Iris pigment epithelial cell (primary cell): ENCODE data around the gene SNIP1.
A peak's percentile ranks its signal among the peaks of the same experiment; 100 is the strongest.
"Not testable (repeated sequence)": the region's sequence is repeated elsewhere in the genome, so short reads cannot be mapped to it uniquely, and the experiment has no call there.

Source experiments
- DNase-seq: peaks from one replicate; pipeline ENCODE4 v3.0.0-alpha.2; 2011; ENCODE audit warnings: low read depth

The SNIP1 gene, protein sequence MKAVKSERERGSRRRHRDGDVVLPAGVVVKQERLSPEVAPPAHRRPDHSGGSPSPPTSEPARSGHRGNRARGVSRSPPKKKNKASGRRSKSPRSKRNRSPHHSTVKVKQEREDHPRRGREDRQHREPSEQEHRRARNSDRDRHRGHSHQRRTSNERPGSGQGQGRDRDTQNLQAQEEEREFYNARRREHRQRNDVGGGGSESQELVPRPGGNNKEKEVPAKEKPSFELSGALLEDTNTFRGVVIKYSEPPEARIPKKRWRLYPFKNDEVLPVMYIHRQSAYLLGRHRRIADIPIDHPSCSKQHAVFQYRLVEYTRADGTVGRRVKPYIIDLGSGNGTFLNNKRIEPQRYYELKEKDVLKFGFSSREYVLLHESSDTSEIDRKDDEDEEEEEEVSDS

DNA sequence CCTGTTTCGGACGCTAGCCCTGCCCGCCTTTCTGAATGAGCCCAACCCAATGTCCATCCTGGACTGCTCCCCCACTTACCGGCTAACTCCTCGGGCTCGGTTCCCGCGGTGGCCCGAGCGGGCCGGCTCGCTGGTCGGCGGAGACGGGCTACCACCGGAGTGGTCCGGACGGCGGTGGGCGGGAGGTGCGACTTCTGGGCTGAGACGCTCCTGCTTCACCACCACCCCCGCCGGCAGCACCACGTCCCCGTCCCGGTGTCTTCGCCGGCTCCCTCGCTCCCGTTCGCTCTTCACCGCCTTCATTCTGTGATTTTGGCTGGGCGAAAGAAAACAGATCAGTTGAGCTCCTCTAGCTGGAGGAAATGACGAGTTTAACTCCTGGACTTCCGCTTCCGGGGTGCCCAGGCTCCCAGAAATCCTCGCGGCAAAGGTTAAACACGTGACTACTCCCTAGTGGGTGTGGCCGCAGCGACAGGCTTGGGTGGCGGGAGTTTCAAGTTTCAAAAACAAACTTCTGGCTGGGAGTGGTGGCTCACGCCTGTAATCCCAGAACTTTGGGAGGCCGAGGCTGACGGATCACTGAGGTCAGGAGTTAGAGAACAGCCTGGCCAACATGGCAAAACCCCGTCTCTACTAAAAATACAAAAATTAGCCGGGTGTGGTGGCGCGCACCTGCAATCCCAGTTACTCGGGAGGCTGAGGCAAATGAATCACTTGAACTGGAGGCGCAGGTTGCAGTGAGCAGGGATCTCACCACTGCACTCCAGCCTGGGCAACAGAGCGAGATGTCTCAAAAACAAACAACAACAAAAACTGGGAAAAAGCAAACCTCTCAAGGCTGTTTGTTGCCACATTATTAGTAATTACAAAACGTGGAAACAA is at the start of gene SNIP1:
SNIP1 (minus strand) TSS at position 367 of the 882 bp plus-strand sequence; CDS start at position 303, 64 bp downstream.
- peak; percentile 94 for DNase-seq

DNA sequence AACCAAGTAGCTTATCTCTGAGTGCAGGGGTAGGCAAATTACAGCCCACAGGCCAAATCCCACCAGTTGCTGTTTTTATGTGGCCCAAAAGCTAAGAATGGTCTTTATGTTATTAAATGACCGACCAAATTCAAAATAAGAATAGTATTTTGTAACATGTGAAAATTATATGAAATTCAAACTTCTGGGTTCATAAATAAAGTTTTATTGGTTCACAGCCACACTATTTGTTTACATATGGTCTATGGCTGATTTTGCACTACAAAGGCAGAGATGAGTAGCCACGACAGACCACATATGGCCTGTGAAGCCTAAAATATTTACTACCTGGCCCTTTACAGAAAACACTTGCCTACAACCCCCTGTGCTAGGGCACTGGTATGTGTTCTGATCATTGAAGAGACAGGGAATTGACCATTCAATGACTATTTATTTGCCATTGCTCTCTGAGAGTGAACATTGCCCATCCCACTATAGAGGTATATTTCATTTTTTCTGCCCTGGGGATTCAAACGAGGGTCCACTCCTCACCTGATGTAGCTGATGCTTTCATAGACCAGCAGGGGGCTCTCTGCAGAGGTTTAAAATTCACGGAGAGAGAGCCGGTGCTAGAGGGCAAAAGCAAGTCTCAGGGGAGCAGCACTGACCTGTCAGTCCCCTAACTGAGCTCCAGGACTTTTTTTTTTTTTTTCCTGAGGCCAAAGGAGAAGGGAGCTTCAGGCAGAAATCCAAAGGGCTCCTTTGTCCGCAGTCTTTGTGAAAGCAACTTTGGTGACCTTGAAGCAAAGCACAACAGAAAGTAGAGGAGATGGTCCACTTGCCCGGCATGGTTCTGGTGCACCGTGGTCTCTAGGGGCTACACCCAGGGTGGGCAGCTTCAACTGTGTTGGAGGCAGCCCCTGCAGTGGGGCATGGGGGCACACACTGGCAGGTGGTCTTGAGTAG is 48.9 kb upstream of the SNIP1 start:
- DNase-seq: peak; percentile 29

DNA sequence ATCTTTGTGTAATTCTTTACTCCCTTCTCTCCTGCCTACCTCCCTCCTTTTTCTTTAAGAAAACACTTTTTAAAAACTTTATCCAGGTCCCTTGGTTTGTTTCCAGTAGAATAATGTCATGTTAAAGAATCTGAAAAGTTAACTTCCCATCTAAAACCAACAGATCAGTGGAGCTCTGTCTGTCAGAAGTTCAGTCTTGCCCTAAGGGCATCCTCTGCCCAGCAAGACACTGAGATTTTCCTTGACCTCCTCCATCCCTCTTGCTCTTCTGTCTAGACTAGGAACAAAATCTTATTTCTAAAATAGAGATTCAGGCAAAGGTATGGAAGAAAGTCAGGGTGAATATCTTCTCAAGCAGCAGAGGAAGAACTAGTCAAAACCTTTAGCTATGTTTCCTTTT is 47.3 kb upstream of the SNIP1 start:
- no peak for DNase-seq

DNA sequence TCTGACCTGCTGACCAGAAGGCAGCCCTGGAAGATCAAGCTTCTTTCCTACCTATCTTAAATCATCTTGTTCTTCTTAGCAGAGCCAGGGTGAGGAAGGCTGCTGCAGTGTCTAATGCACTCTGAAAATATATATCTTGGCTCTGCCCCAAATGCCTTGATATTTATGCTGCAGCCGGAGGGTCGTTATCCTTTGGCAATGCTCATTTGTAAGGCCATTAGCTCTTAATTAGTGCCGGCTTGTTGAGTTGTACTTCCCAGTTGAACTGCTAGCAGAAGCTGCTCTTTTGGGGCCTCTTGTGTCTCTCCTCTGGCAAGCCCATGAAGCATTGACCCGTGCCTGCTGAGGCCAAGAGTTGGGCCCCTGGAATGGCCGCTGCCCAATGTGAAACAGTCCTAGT is 45.8 kb upstream of the SNIP1 start:
- no peak for DNase-seq

DNA sequence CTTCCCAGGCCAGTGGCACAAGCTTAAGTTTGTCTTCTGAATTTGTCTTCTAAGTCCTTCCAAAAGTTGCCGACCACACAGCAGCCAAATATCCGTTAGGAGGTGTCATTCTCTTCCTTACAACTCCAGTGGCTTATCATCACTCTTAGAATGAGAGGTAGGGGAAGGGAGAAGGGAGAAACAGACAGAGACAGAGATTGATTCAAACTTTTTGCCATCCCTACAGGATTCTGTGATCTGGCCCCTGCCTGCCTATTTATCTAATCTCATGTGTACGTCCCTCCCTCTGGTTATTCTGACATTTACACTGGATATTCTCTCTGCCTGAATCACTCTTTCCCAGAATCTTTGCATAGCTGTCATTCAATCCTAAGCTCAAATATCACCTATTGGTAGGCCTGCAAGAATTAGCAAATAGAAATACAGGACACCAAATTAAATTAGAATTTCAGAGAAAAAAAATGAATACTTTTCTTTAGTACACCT is 42.1 kb upstream of the SNIP1 start:
- DNase-seq: no peak

DNA sequence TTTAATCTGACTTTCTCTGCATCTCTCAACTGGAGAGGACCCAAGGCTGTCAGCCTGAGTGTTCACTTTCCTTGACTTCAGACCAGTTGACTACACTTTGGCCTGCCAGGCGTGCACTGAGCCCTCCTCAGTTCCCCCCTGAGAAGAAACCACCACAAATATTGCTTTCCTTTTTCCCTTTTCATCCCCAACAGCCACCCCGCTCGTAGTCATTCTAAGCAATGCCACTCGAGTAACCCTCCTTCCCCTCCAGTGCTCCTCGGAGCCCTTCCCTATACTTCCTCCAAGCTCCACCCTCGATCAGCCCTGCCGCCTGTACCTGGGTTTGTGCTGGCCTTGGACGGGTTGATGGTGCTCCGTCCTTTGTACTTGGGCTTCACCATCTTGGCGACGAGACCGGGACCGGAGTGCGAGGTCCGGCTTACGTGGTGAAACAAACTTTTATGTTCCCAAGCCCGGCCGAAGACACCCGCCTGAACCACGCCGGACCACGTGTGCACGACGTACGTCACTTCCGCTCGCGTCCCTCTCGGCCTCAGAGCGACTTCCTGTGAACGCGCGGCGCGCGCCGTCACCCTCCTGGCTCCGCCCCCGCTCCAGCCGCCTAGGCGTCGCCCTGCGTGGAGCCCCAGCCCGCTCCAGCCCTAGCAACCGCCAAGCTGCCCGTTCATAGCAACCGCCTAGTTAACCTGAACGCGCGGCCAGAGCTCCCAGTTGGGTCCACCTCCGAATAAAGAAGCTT is 41.5 kb upstream of the SNIP1 start, which contains the start of gene GNL2:
GNL2 (minus strand) TSS at position 498 of the 742 bp plus-strand sequence; CDS start at position 383, 115 bp downstream.
- DNase-seq: peak; percentile 97

DNA sequence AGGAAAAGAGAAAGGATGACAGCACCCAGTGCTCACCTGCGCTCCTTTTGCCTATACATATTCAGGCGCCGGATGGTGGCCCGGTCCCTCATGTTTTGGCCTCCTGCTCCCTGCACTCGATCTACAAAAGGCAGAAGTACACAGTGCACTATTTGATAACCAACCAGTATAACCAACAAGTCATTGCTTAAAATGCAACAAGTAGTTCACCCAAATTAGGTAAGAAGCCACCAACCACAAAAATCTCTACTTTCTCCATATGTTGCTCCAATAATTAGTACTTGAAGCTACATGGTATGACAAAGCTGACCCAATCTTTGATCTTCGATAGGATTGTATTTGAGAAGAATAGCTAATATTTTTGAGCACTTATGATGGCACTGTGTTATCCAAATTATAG is 39.6 kb upstream of the SNIP1 start:
- no peak for DNase-seq

DNA sequence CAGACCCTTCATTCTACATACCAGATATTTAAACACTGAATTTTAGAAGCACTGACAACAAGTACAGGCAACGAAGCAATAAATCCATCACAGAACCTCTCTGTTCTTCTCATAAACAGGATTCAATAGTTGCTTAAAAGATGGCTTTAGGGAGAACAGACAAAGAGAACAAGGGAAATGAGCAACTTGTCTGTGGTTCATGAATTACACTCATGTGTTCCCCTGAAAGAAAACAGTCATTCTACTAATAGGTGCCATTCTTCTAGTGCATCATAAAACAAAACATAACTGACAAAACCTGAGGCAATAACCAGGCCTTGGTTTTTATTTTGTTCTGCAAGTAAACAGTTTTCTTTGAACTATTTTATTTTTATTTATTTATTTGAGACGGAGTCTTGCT is 34.8 kb upstream of the SNIP1 start:
- no peak for DNase-seq

DNA sequence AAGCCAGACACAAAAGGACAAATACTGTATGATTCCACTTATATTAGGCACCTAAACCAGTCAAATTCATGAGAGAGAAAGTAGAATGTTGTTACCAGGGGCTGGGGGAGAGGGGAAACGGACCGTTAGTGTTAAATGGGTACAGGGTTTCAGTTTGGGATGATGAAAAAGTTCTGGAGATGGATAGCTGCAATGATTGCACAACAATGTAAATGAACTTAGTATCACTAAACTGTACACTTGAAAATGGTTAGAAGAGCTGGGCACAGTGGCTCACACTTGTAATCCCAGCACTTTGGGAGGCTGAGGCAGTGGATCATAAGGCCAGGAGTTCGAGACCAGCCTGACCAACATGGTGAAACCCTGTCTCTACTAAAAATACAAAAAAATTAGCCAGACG is 30.5 kb upstream of the SNIP1 start:
- DNase-seq: not testable (repeated sequence)

DNA sequence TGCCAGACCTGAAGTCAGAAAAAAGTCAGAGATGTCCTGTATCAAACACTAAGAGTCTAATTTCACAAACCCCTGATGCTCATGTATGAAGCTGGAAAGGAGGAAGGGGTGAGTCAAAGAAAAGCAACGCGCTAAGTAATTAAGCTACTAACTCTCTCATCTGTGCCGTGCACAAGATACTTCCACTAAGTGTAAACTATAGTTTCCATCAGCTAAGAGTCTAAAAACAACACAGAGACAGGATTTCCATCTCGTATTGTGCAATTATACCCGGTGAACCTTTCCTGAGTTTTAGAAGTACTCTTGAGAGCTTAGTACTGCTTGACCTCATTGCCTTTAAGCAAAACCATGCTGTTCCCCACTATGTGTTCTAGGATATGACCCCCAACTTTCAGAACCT is 21.6 kb upstream of the SNIP1 start:
- DNase-seq: peak; percentile 87

DNA sequence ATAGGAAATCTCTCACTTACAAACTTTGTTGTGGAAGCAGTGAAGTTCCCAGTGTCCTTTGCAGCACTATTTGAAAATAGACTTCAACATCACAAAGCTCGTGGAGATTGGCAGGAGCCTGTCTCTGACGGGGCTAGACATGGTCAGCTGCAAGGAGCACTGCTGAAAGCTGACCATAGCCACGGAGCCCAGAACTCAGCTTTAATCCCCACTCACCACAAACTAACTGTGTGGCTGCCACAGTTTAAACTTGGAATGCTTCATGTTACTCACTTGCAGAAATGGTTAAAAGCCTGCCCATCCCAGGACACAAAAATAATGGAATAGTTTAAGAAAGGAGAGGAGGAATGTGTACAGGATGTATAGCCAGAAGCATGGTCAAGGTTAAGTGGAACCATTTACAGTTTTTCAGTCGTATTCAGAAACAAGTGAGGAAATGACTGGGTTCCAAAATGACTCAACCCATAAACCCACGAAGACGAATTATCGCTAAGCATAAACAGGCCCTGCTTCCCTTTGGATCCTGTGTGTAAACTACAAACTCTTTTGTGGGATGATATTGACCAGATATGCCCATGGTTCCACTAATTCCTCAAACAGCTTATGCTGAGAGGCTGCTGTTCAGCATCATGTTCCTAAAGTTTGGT is 20.9 kb upstream of the SNIP1 start:
- peak; percentile 84 for DNase-seq

DNA sequence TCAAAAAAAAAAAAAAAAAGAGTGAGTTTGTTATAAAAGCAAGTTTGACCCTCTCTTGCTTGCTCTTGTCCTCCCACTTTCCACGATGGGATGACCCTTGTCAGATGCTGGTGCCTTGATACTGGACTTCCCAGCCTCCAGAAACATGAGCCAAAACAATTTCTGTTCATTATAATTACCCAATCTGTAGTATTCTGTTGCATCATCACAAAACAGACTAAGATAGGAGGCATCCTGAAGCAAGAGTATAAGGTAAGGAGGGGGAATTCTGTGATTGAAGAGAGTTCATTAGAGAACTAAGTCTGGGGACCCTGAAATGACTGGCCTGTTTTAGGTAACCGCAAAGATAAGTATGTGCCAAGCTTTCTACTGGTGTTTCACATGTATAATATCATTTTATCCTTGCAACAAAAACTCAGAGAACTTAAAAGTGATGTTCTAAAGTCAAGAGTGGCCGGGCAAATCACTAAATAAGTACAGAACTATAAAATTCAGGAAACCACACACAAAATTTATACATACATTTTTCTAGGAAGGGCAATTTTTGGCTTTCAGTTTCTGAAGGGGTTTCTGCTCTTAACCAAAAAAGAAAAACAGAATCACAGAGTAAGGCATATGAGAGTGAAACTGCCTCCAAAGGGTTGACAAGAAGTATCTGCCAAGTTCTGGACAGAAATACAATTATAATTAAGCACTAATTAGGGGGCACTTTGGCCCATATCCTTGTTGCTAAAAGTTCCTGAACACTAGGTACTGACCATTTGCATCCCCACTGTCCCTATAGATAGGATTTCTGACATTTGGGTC is 16.6 kb upstream of the SNIP1 start:
- DNase-seq: no peak

DNA sequence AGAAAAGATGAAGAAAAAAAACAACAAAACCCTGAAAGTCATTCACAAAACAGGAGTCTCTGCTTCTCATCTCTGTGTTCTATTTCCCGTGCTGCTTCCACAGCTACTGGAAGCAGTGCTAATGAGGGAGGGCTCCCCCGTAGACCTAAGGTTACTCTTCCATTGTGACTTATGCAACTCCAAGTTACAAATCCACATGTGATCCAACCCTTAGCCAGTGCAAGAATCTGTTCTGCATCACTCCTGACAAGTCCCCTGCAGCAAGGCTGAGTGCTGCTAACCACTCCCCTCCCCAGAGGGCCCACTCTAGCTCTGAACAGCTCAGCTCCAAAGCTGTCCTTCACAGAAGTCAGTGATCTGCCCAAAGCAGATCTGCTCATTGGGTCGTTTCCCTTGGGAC is 12.9 kb upstream of the SNIP1 start:
- no peak for DNase-seq

DNA sequence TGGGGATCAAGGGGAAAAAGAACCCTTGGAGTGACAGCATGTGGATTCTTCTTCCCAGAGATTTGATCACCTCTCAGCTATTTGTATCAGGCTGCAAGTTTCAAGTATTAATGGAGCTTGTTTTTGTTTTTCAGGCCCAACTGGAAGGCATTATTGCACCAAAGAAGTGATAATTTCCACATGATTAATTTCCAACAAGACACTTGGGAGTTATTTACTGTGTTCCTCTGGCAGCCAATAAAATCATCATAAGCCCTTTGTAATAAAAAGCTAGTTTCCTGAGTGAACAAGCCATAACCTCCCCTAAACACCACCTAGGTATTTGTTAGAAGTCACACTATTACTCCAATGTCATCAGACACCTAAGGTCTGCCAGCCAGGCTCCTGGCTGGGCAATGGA is 10.8 kb upstream of the SNIP1 start:
- DNase-seq: no peak

DNA sequence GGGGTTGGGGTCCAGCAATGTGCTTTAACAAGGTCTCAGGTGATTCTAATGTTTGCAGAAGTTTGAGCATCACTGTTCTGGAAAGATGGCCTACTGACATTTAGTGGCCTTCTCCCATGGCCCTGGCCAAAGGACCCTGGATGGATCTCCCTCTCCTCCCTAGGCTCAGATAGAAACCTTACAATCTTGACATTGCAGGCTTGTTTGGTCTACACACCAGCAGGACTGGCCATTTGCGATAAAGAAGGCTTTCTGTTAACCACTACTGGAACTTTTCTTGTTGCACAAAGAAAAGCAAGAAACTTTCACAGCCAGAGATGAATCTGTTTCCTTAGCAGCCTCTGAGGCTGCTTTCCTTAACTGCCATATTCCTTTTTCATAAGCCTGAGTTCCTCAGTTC is 8.9 kb upstream of the SNIP1 start:
- no peak for DNase-seq

DNA sequence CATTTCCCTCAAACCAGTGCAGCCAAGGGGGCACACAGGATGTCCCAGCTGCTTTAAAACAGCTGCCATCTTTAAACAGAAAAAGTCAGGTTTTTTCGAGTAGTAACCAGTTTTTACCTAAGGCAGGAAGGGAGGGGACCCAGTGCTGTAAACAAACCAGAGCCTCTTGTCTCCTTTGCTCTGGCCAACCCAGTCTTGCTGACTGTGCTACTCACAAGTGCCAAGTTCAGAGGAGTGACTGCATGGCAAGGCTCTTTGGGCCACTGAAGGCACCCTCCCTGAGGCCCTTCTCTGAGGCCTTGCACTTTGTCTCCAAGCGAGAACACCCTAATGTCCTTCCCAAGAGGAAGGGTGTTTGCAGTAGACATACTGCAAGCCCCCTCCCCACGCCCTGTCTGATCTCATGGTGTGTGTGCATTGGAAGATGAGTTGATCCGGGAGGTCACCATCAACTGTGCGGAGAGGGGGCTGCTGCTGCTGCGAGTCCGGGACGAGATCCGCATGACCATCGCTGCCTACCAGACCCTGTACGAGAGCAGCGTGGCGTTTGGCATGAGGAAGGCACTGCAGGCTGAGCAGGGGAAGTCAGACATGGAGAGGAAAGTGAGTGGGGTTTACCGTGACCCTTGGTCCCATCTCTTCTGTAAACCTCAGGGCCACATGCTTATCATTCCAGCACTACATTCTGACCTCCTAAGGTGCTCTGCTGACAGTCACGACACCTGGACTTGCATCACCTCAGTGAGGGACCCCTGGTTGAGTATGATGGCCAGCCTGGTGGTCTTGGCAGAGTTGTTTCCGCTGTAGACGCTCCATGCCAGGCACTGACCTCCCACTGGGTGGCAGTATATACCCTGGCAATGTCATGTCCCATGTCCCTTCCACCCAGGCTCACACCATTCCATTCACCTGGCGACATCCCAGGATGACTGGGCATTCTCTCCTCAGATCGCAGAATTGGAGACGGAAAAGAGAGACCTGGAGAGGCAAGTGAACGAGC is 7.3 kb upstream of the SNIP1 start:
- peak; percentile 36 for DNase-seq

DNA sequence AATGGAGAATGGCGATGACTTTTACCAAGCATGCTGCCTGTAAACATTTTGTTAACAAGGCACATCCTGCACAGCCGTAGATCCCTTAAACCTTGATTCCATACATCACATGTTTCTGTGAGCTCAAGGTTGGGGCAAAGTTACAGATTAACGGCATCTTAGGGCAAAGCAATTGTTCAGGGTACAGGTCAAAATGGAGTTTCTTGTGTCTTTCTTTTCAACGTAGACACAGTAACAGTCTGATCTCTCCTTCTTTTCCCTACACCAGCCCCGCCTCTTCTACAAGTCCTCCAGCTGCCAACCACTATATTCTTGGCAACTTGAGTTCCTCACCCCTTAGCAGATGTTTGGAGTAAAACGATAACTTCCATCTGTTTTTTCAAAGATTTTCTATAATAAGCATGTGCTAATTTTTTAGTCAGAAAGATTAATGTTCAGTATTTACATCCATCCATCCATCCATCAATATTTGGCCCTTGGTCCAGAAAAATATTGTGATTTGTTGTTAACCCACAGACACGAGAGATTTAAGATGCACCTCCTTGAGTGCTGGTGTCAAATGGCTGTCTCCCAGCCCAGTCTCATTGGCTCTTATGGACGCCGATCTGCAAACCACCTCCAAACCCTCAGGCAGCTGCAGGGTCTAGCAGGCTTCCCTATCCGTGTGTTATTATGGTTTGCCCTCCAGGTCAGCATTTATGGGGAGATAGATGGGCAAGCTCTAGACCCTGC is 6.5 kb upstream of the SNIP1 start:
- DNase-seq: no peak

DNA sequence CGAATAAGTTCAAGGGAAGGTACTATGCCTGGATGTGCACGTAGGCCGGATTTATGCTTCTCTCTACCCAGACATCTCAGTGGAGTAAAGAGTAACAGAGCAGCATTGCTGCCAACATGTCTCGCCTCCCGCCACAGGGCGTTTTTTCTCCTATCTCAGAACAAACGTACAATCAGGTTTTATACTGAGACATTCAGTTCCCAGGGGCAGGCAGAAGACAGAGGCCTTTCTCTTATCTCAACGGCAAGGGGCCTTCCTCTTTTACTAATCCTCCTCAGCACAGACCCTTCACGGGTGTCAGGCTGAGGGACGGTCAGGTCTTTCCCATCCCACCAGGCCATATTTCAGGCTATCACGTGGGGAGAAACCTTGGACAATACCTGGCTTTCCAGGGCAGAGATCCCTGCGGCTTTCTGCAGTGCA is 5.9 kb upstream of the SNIP1 start:
- DNase-seq: not testable (repeated sequence)
